ENCODE measurements around the gene PAQR6. TPM values are rescaled to one million over a fixed set of nuclear protein-coding genes. Genes with fewer than 3 reads are reported as not detected.
A peak's percentile ranks its signal among the peaks of the same experiment; 100 is the strongest.

The PAQR6 gene
- total and polyA plus RNA-seq, 2 of the 4 experiments (the other 2 are of a cell fraction) = under 0.01 to 0.67 TPM

DNA sequence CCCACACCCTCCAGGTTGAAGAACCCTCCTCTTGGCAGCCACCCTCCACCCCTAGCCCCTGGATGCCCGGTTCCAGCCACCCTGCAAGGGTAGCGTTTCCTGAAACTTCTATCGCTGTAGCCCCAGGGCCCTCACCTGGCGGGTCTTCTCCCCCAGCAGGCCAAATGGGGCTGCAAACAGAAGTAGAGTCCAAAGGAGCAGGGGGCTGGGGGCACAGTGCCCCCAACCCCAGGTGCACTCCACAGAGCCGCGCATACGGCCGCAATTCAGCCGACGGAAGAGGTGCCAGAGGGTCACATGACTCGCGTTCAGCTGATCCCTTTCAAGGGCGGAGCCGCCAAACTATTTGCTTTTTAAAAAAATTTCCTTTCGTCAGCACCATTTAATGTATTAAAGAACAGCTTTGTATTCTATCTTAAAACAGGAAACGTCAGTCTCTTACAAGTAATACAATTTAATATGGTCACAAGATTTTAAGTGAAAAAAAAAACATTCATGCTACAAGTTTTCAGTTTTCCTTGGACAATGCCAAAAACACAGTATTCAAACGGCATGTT lies 47.6 kb upstream of the PAQR6 start, which contains the start of gene GLMP:
Gene GLMP, minus strand, starts transcription at position 289 of the 557 bp plus-strand sequence. Its CDS starts 34 bp downstream, at position 255.
- Histone ChIP-seq H4K20me1 (ENCODE audit: insufficient read depth, low read length) (no peaks in the 10 kb centered on the region), H2AFZ (replicated peaks; ENCODE audit: low read length, poor library complexity) (peak within 1 kb of the TSS; percentile 93), H4K91ac (ENCODE audit: insufficient read depth, low read depth, low read length) (peak within 1 kb of the TSS; percentile 83), H2BK15ac (ENCODE audit: low read depth, low read length) (peak within 1 kb of the TSS; percentile 93), H3K4me2 (ENCODE audit: low read depth, low read length) (peak within 1 kb of the TSS; percentile 74), H3K36me3 (ENCODE audit: control insufficient read depth, insufficient read depth, low read length) (peaks cover 9% of the 10 kb centered on the region; the same call in 1 of the 2 replicates), H3K4ac (ENCODE audit: low read depth, low read length) (peak within 1 kb of the TSS; percentile 86), H3K14ac (replicated peaks; ENCODE audit: low read depth, low read length) (peak within 1 kb of the TSS; percentile 95), H3K4me1 (ENCODE audit: control insufficient read depth, insufficient read depth, low read length) (peaks cover 2% of the 10 kb centered on the region; the same call in 1 of the 2 replicates), H3K9me3 (ENCODE audit: control insufficient read depth, insufficient read depth, low read length) (no peaks in the 10 kb centered on the region), H3K27ac (ENCODE audit: insufficient read depth, low read length) (peak within 1 kb of the TSS; percentile 1), H2BK5ac (ENCODE audit: low read depth, low read length, poor library complexity, severe bottlenecking) (peak within 1 kb of the TSS; percentile 3), H2AK5ac (ENCODE audit: low read depth, low read length) (peak within 1 kb of the TSS; percentile 79; the same call in 1 of the 2 replicates), H3K18ac (ENCODE audit: low read depth, low read length) (no peak within 1 kb of the TSS; the same call in 1 of the 2 replicates), H4K8ac (ENCODE audit: low read depth in 2 of 2, low read length in 2 of 2) (peak within 1 kb of the TSS; percentile 95 to 96), H3K9me1 (ENCODE audit: insufficient read depth, low read length) (peaks cover 6% of the 10 kb centered on the region; the same call in 1 of the 2 replicates), H3K56ac (ENCODE audit: extremely low read depth, insufficient read depth, low read length) (peak within 1 kb of the TSS; percentile 74; the same call in 1 of the 2 replicates), H4K5ac (ENCODE audit: low read depth, low read length) (peak within 1 kb of the TSS; percentile 84), H2AK9ac (replicated peaks; ENCODE audit: low read depth, low read length, poor library complexity) (peak within 1 kb of the TSS; percentile 80), H2BK20ac (ENCODE audit: low read depth, low read length) (peak within 1 kb of the TSS; percentile 27; the same call in 1 of the 2 replicates), H3K27me3 (ENCODE audit: control insufficient read depth, insufficient read depth, low read length) (no peaks in the 10 kb centered on the region), H3K79me1 (ENCODE audit: low read depth in 1 of 2, low read length in 2 of 2) (peaks cover 3 to 26% of the 10 kb centered on the region in 2 experiments), H3K23ac (ENCODE audit: low read depth, low read length) (peak within 1 kb of the TSS; percentile 54), H3K9ac (ENCODE audit: low read depth, low read length) (peak within 1 kb of the TSS; percentile 59), H2BK120ac (ENCODE audit: low read depth, low read length) (0 out of 2 replicates have a peak within 1 kb of the TSS, but pooled peaks have one; percentile 33), H3K4me3 (ENCODE audit: insufficient read depth, low read depth, low read length) (peak within 1 kb of the TSS; percentile 53)
- no peak for TF ChIP-seq CEBPB (IDR thresholded peaks at IDR 0.05; ENCODE audit: low read depth, low read length)
- TF ChIP-seq BHLHE40 (IDR thresholded peaks at IDR 0.05; ENCODE audit: low read depth, low read length) = peak; percentile 47; the same call in 1 of the 2 replicates
- TF ChIP-seq POLR2A (IDR thresholded peaks at IDR 0.05; ENCODE audit: low read depth, low read length) = no peak
- TF ChIP-seq, protein P1, sequence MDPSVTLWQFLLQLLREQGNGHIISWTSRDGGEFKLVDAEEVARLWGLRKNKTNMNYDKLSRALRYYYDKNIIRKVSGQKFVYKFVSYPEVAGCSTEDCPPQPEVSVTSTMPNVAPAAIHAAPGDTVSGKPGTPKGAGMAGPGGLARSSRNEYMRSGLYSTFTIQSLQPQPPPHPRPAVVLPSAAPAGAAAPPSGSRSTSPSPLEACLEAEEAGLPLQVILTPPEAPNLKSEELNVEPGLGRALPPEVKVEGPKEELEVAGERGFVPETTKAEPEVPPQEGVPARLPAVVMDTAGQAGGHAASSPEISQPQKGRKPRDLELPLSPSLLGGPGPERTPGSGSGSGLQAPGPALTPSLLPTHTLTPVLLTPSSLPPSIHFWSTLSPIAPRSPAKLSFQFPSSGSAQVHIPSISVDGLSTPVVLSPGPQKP (IDR thresholded peaks at IDR 0.05; ENCODE audit: borderline replicate concordance, low read depth, low read length) = no peak
- no peak for TF ChIP-seq MAZ (IDR thresholded peaks at IDR 0.05; ENCODE audit: borderline replicate concordance, low read depth, low read length)
- TF ChIP-seq RAD21 (IDR thresholded peaks at IDR 0.05; ENCODE audit: low read length) = no peak
- no peak for TF ChIP-seq FOS (IDR thresholded peaks at IDR 0.05; ENCODE audit: low read depth, low read length)
- no peak for TF ChIP-seq MXI1 (IDR thresholded peaks at IDR 0.05; ENCODE audit: borderline replicate concordance, low read depth, low read length)
- TF ChIP-seq, protein P2, sequence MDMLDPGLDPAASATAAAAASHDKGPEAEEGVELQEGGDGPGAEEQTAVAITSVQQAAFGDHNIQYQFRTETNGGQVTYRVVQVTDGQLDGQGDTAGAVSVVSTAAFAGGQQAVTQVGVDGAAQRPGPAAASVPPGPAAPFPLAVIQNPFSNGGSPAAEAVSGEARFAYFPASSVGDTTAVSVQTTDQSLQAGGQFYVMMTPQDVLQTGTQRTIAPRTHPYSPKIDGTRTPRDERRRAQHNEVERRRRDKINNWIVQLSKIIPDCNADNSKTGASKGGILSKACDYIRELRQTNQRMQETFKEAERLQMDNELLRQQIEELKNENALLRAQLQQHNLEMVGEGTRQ (IDR thresholded peaks at IDR 0.05; ENCODE audit: low read depth, low read length) = peak; percentile 98
- TF ChIP-seq SMC3 (IDR thresholded peaks at IDR 0.05; ENCODE audit: low read depth, low read length) = no peak
- no TSS peak for BruUV-seq (replicated peaks)
- in situ Hi-C loops (cut with MboI; ENCODE audit: low sequenced_read_pairs) (no loop called here), dilution Hi-C loops (cut with HindIII; ENCODE audit: low sequenced_read_pairs, unreplicated experiment) (no loop called here), intact Hi-C loops (cut with micrococcal nuclease) (no loop called here)
- WGBS, 2 experiments (ENCODE audit: extremely low coverage in 2 of 2, insufficient read length in 1 of 2) = no CpG with 5 or more reads among the region's 17 CpGs
- ATAC-seq (ENCODE audit: low read depth) = peak; percentile 33; the same call in 1 of the 2 replicates
- ChIA-PET CTCF (no interaction called here), POLR2A (ENCODE audit: unreplicated experiment) (interaction anchor here (1.1 kb wide), 1 partner anchor 13 kb away, joined by 4 read pairs; the partner anchor contains the start of gene SMG5)
- DNase-seq = peak; percentile 64
